ENCODE results near the gene ZMAT2.
"Not testable (repeated sequence)": the region's sequence is repeated elsewhere in the genome, so short reads cannot be mapped to it uniquely, and the experiment has no call there.

The ZMAT2 gene

GRCh38 chr5:140711794-140712193 is 11.5 kb downstream of the ZMAT2 start:
- ATAC-seq, result no peak

GRCh38 chr5:140713562-140714094 is 13.4 kb downstream of the ZMAT2 start:
- ATAC-seq, result no peak
- TF ChIP-seq ZNF565 (CRISPR knock-in tag; conservative IDR thresholded peaks at IDR 0.05; ENCODE audit: low read depth), result no peak
- no peak for TF ChIP-seq SNAI2 (CRISPR knock-in tag; IDR thresholded peaks at IDR 0.05)
- TF ChIP-seq ZNF70 (CRISPR knock-in tag; IDR thresholded peaks at IDR 0.05), result no peak

More at GRCh38 chr5:140711794-140712193, 11.5 kb downstream of the ZMAT2 start:
- TF ChIP-seq ZC3H10 (CRISPR knock-in tag; IDR thresholded peaks at IDR 0.05) (no peak), ZFP3 (CRISPR knock-in tag; IDR thresholded peaks at IDR 0.05) (no peak), ZNF70 (CRISPR knock-in tag; IDR thresholded peaks at IDR 0.05) (no peak)
- TF ChIP-seq, protein P1, sequence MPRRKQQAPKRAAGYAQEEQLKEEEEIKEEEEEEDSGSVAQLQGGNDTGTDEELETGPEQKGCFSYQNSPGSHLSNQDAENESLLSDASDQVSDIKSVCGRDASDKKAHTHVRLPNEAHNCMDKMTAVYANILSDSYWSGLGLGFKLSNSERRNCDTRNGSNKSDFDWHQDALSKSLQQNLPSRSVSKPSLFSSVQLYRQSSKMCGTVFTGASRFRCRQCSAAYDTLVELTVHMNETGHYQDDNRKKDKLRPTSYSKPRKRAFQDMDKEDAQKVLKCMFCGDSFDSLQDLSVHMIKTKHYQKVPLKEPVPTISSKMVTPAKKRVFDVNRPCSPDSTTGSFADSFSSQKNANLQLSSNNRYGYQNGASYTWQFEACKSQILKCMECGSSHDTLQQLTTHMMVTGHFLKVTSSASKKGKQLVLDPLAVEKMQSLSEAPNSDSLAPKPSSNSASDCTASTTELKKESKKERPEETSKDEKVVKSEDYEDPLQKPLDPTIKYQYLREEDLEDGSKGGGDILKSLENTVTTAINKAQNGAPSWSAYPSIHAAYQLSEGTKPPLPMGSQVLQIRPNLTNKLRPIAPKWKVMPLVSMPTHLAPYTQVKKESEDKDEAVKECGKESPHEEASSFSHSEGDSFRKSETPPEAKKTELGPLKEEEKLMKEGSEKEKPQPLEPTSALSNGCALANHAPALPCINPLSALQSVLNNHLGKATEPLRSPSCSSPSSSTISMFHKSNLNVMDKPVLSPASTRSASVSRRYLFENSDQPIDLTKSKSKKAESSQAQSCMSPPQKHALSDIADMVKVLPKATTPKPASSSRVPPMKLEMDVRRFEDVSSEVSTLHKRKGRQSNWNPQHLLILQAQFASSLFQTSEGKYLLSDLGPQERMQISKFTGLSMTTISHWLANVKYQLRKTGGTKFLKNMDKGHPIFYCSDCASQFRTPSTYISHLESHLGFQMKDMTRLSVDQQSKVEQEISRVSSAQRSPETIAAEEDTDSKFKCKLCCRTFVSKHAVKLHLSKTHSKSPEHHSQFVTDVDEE (CRISPR knock-in tag; IDR thresholded peaks at IDR 0.05), result no peak
- TF ChIP-seq, protein P2, sequence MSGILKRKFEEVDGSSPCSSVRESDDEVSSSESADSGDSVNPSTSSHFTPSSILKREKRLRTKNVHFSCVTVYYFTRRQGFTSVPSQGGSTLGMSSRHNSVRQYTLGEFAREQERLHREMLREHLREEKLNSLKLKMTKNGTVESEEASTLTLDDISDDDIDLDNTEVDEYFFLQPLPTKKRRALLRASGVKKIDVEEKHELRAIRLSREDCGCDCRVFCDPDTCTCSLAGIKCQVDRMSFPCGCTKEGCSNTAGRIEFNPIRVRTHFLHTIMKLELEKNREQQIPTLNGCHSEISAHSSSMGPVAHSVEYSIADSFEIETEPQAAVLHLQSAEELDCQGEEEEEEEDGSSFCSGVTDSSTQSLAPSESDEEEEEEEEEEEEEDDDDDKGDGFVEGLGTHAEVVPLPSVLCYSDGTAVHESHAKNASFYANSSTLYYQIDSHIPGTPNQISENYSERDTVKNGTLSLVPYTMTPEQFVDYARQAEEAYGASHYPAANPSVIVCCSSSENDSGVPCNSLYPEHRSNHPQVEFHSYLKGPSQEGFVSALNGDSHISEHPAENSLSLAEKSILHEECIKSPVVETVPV (CRISPR knock-in tag; IDR thresholded peaks at IDR 0.05), result no peak

DNA sequence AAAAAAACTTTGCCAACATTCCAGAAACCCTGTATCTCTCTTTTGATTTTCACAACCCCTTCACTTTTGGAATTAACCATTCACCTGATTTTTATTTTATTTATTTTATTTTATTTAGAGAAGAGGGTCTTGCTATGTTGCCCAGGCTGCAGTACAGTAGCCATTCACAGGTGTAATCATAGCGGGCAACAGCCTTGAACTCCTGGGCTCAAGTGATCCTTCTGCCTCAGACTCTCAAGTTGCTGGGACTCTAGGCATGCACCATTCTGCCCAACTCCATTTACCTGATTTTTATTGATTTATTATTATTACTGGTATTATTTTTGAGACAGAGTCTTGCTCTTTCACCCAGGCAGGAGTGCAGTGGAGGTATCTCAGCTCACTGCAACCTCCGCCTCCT is 16.0 kb downstream of the ZMAT2 start:
- ATAC-seq, result not testable (repeated sequence)

- TF ChIP-seq, protein P1 (CRISPR knock-in tag; IDR thresholded peaks at IDR 0.05), result no peak
- TF ChIP-seq, protein P3, sequence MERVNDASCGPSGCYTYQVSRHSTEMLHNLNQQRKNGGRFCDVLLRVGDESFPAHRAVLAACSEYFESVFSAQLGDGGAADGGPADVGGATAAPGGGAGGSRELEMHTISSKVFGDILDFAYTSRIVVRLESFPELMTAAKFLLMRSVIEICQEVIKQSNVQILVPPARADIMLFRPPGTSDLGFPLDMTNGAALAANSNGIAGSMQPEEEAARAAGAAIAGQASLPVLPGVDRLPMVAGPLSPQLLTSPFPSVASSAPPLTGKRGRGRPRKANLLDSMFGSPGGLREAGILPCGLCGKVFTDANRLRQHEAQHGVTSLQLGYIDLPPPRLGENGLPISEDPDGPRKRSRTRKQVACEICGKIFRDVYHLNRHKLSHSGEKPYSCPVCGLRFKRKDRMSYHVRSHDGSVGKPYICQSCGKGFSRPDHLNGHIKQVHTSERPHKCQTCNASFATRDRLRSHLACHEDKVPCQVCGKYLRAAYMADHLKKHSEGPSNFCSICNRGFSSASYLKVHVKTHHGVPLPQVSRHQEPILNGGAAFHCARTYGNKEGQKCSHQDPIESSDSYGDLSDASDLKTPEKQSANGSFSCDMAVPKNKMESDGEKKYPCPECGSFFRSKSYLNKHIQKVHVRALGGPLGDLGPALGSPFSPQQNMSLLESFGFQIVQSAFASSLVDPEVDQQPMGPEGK (CRISPR knock-in tag; IDR thresholded peaks at IDR 0.05; ENCODE audit: borderline replicate concordance), result no peak
- TF ChIP-seq RARB (CRISPR knock-in tag; IDR thresholded peaks at IDR 0.05) (no peak), ZFP30 (CRISPR knock-in tag; IDR thresholded peaks at IDR 0.05) (no peak), ZNF8 (CRISPR knock-in tag; IDR thresholded peaks at IDR 0.05) (no peak), BACH2 (CRISPR knock-in tag; IDR thresholded peaks at IDR 0.05; ENCODE audit: borderline replicate concordance) (no peak), PPARA (CRISPR knock-in tag; IDR thresholded peaks at IDR 0.05; ENCODE audit: borderline replicate concordance) (no peak), ZC3H10 (CRISPR knock-in tag; IDR thresholded peaks at IDR 0.05) (no peak), ESRRG (CRISPR knock-in tag; IDR thresholded peaks at IDR 0.05) (no peak), ARNTL (CRISPR knock-in tag; IDR thresholded peaks at IDR 0.05; ENCODE audit: borderline replicate concordance, low read depth) (no peak), ZNF565 (CRISPR knock-in tag; conservative IDR thresholded peaks at IDR 0.05; ENCODE audit: low read depth) (no peak)
- TF ChIP-seq, protein P4, sequence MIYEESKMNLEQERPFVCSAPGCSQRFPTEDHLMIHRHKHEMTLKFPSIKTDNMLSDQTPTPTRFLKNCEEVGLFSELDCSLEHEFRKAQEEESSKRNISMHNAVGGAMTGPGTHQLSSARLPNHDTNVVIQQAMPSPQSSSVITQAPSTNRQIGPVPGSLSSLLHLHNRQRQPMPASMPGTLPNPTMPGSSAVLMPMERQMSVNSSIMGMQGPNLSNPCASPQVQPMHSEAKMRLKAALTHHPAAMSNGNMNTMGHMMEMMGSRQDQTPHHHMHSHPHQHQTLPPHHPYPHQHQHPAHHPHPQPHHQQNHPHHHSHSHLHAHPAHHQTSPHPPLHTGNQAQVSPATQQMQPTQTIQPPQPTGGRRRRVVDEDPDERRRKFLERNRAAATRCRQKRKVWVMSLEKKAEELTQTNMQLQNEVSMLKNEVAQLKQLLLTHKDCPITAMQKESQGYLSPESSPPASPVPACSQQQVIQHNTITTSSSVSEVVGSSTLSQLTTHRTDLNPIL (CRISPR knock-in tag; IDR thresholded peaks at IDR 0.05; ENCODE audit: low read depth), result no peak
- ATAC-seq, result no peak
Observed at GRCh38 chr5:140718266-140718592, 18.0 kb downstream of the ZMAT2 start.

DNA sequence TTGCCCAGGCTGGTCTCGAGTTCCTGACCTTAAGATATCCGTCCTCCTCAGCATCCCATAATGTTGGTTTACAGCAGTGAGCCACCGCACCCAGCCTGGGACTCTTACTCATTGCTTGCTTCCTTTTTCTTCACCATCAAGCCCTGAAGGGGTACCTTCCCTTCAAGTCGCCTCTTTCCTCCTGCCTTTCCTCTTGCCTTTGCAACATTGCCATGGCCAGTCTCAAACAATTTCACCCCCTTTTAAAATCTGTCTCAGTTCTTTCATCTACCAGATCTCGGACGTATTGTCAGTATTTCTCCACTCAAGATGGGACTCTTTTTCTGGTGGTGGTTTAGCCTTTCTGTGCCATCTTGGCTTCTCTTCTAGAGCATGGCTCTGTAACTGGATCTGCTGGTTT is 20.5 kb downstream of the ZMAT2 start:
- ATAC-seq, result not testable (repeated sequence)

DNA sequence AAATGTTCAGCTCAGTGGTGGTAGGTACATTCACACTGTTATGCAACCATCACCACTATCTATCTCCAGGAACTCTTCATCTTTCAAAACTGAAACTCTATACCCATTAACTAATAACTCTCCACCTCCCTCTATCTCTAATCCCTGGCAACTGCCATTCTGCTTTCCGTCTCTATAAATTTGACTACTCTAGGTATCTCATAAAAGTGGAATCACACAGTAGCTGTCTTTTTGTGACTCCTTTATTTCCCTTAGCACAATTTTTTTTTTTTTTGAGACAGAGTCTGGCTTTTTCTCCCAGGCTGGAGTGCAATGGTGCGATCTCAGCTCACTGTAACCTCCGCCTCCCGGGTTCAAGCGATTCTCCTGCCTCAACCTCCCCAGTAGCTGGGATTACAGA is 21.1 kb downstream of the ZMAT2 start:
- ATAC-seq, result not testable (repeated sequence)

Measured in SK-N-SH treated with all-trans-retinoic acid at 6 μM for 48 hours (cell line).